ENCODE measurements around the gene APIP. TPM values are rescaled to one million over a fixed set of nuclear protein-coding genes. Genes with fewer than 3 reads are reported as not detected.

Gene APIP
- total RNA-seq, 1 experiment from 2014 or later: 24.3 TPM

GRCh38 chr11:34860034-34860433 lies 56.1 kb downstream of the APIP start:
- Mint-ChIP-seq H3K36me3 (peaks cover 3% of the 10 kb centered on the region; the same call in 1 of the 2 replicates), H3K4me3 (no peak overlapping the region)

DNA sequence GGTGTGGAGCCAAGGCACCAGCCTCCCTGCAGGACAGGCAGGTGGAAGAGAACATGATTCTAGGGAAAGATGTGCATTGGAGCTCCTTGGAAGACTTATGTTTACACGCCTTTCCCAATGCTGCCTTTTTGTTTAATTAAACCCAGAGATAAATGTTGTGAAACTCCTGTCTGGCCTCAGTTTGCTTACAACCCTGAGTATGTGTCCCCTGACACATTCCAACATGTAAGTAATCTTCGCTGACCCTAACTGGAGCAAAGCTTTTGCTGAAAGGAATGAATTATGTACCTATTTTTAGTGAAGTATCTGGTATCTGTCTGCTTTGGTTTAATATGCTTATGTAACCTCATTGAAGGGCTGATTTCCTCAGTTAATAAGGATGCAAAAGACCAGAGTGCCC lies 56.7 kb downstream of the APIP start:
- Mint-ChIP-seq H3K9me3 (no peaks in the 10 kb centered on the region), H3K27me3 (ENCODE audit: low read depth) (no peaks in the 10 kb centered on the region), H3K4me1 (peaks cover 17% of the 10 kb centered on the region), H3K36me3 (peaks cover 7% of the 10 kb centered on the region; the same call in 1 of the 2 replicates), H3K4me3 (no peak overlapping the region), H3K27ac (no peak overlapping the region)
- DNase-seq (ENCODE audit: low spot score): no peak
- POLR2A ChIA-PET: no interaction called here
- TF ChIP-seq TP53 (CRISPR knock-in tag; IDR thresholded peaks at IDR 0.05) (no peak), ZNF121 (CRISPR knock-in tag; IDR thresholded peaks at IDR 0.05) (no peak), NR3C1 (CRISPR knock-in tag; conservative IDR thresholded peaks at IDR 0.05; ENCODE audit: low read depth) (no peak), FOXP4 (CRISPR knock-in tag; IDR thresholded peaks at IDR 0.05) (no peak), MXD4 (CRISPR knock-in tag; IDR thresholded peaks at IDR 0.05; ENCODE audit: borderline replicate concordance) (no peak), MLX (CRISPR knock-in tag; IDR thresholded peaks at IDR 0.05) (no peak), FOXK1 (CRISPR knock-in tag; IDR thresholded peaks at IDR 0.05) (no peak), TCF7 (CRISPR knock-in tag; IDR thresholded peaks at IDR 0.05; ENCODE audit: low read depth) (no peak), AFF4 (CRISPR knock-in tag; IDR thresholded peaks at IDR 0.05; ENCODE audit: borderline replicate concordance) (no peak)
- ATAC-seq: no peak
- CTCF ChIA-PET: interaction anchor here (1.6 kb wide), 1 partner anchor 10 kb away, joined by 11 read pairs; no protein-coding TSS in a partner anchor

More at GRCh38 chr11:34860034-34860433, 56.1 kb downstream of the APIP start:
- ATAC-seq: no peak
- ChIA-PET POLR2A (no interaction called here), CTCF (interaction anchor here (1.6 kb wide), 1 partner anchor 9 kb away, joined by 11 read pairs; no protein-coding TSS in a partner anchor)
- TF ChIP-seq CDX4 (CRISPR knock-in tag; IDR thresholded peaks at IDR 0.05; ENCODE audit: borderline replicate concordance) (no peak), TEAD4 (CRISPR knock-in tag; IDR thresholded peaks at IDR 0.05) (no peak), MLX (CRISPR knock-in tag; IDR thresholded peaks at IDR 0.05) (no peak), GTF2I (CRISPR knock-in tag; conservative IDR thresholded peaks at IDR 0.05) (no peak), ATF1 (CRISPR knock-in tag; IDR thresholded peaks at IDR 0.05) (no peak), ZNF671 (CRISPR knock-in tag; IDR thresholded peaks at IDR 0.05) (no peak), PRRX2 (CRISPR knock-in tag; IDR thresholded peaks at IDR 0.05) (no peak), NFE2L1 (CRISPR knock-in tag; IDR thresholded peaks at IDR 0.05) (no peak), USF2 (CRISPR knock-in tag; IDR thresholded peaks at IDR 0.05) (no peak), CREM (CRISPR knock-in tag; IDR thresholded peaks at IDR 0.05) (no peak)
- no peaks in the 10 kb centered on the region for H3K27me3 Mint-ChIP-seq (ENCODE audit: low read depth)
- peaks cover 13% of the 10 kb centered on the region for H3K4me1 Mint-ChIP-seq
- H3K9me3 Mint-ChIP-seq: no peaks in the 10 kb centered on the region
- no peak for DNase-seq (ENCODE audit: low spot score)
- no peak overlapping the region for H3K27ac Mint-ChIP-seq
